HG03066 (cell line): ENCODE measurements around the gene TC2N.
A peak's percentile ranks its signal among the peaks of the same experiment; 100 is the strongest.
"Not testable (repeated sequence)": the region's sequence is repeated elsewhere in the genome, so short reads cannot be mapped to it uniquely, and the experiment has no call there.

Experiments
- ATAC-seq: cut with Tn5 transposase; IDR thresholded peaks from one replicate; pipeline ENCODE4 v1.9.1; 2021; ENCODE audit warnings: low read depth; ENCODE audit not compliant: unreplicated experiment

TC2N gene

GRCh38 chr14:91889477-91890211 is 22.3 kb upstream of the TC2N start:
- no peak for ATAC-seq

GRCh38 chr14:91888641-91889476 is 21.5 kb upstream of the TC2N start:
- ATAC-seq = no peak

GRCh38 chr14:91886961-91887360 is 19.6 kb upstream of the TC2N start:
- ATAC-seq = no peak

- ATAC-seq = no peak
These were observed 18.5 kb upstream of the TC2N start for GRCh38 chr14:91885839-91886238.

- no peak for ATAC-seq
These were observed 17.9 kb upstream of the TC2N start for GRCh38 chr14:91885113-91885712.

GRCh38 chr14:91884664-91885063 is 17.3 kb upstream of the TC2N start:
- no peak for ATAC-seq

GRCh38 chr14:91883753-91884152 is 16.4 kb upstream of the TC2N start:
- no peak for ATAC-seq

GRCh38 chr14:91882776-91883175 is 15.4 kb upstream of the TC2N start:
- no peak for ATAC-seq

GRCh38 chr14:91882369-91882768 is 15.0 kb upstream of the TC2N start:
- no peak for ATAC-seq

- ATAC-seq = no peak
These were observed 11.9 kb upstream of the TC2N start for GRCh38 chr14:91879196-91879595.

- ATAC-seq = no peak
These were observed 10.9 kb upstream of the TC2N start for GRCh38 chr14:91878274-91878673.

- ATAC-seq = no peak
These were observed 10.1 kb upstream of the TC2N start for GRCh38 chr14:91877376-91877915.

GRCh38 chr14:91876492-91876891 is 9.2 kb upstream of the TC2N start:
- no peak for ATAC-seq

- ATAC-seq = no peak
These were observed 8.4 kb upstream of the TC2N start for GRCh38 chr14:91875525-91876286.

GRCh38 chr14:91873471-91874415 is 6.4 kb upstream of the TC2N start:
- peak; percentile 74 for ATAC-seq

GRCh38 chr14:91872517-91873470 is 5.5 kb upstream of the TC2N start:
- ATAC-seq = peak; percentile 10

- peak; percentile 54 for ATAC-seq
These were observed 4.7 kb upstream of the TC2N start for GRCh38 chr14:91872011-91872501.

- not testable (repeated sequence) for ATAC-seq
These were observed 4.1 kb upstream of the TC2N start for GRCh38 chr14:91871401-91871800.
